Glutamatergic neuron (in vitro differentiated cells): ENCODE measurements around the gene PIK3C3. TPM values are rescaled to one million over a fixed set of nuclear protein-coding genes. Genes with fewer than 3 reads are reported as not detected.

Experiments
- DNase-seq: peaks from one replicate; pipeline ENCODE4 v3.0.0; 2022
- H3K27ac Mint-ChIP-seq: one replicate; pipeline ENCODE4 v1.8.0; 2020; ENCODE audit warnings: mild to moderate bottlenecking, mixed read lengths, inconsistent platforms; ENCODE audit not compliant: unreplicated experiment
- H3K27me3 Mint-ChIP-seq: one replicate; pipeline ENCODE4 v1.8.0; 2020; ENCODE audit warnings: mild to moderate bottlenecking, moderate library complexity, mixed read lengths, inconsistent platforms; ENCODE audit not compliant: unreplicated experiment
- H3K36me3 Mint-ChIP-seq: one replicate; pipeline ENCODE4 v1.8.0; 2020; ENCODE audit warnings: mild to moderate bottlenecking, mixed read lengths, inconsistent platforms; ENCODE audit not compliant: unreplicated experiment
- H3K4me1 Mint-ChIP-seq: one replicate; pipeline ENCODE4 v1.8.0; 2020; ENCODE audit warnings: mild to moderate bottlenecking, low read depth, mixed read lengths, inconsistent platforms; ENCODE audit not compliant: unreplicated experiment
- H3K4me3 Mint-ChIP-seq: one replicate; pipeline ENCODE4 v1.8.0; 2020; ENCODE audit warnings: mild to moderate bottlenecking, mixed read lengths, inconsistent platforms; ENCODE audit not compliant: unreplicated experiment
- H3K9me3 Mint-ChIP-seq: one replicate; pipeline ENCODE4 v1.8.0; 2020; ENCODE audit warnings: mild to moderate bottlenecking, moderate library complexity, mixed read lengths, inconsistent platforms; ENCODE audit not compliant: unreplicated experiment
- CTCF ChIP-seq: fragments of 200-600 bp; sonication (generic); IDR thresholded peaks from one replicate; pipeline ENCODE4 v1.5.0; 2021; ENCODE audit not compliant: partially characterized antibody, unreplicated experiment
- total RNA-seq: library from RNA; stranded (reverse); fragmentation: NEBNext Ultra II Directional; extraction: Animal tissue kit (Norgen Biotek cat#: 25700); gene quantifications from one replicate; pipeline ENCODE4 v1.2.1, GENCODE V29; 2021; ENCODE audit not compliant: unreplicated experiment

PIK3C3 gene
- total RNA-seq, 1 donor from 2014 or later: 74.6 TPM

- no peak for DNase-seq
- Mint-ChIP-seq H3K9me3 (no peaks in the 10 kb centered on the region), H3K4me1 (peaks cover 12% of the 10 kb centered on the region), H3K4me3 (no peak overlapping the region), H3K36me3 (peaks cover 1% of the 10 kb centered on the region), H3K27me3 (no peaks in the 10 kb centered on the region), H3K27ac (no peak overlapping the region)
- no peak for TF ChIP-seq CTCF
These were observed 117.4 kb downstream of the PIK3C3 start for GRCh38 chr18:42072407-42072806.

GRCh38 chr18:42074704-42075103 lies 119.7 kb downstream of the PIK3C3 start:
- H3K27me3 Mint-ChIP-seq: peaks cover 1% of the 10 kb centered on the region
- peaks cover 9% of the 10 kb centered on the region for H3K36me3 Mint-ChIP-seq
- peaks cover 8% of the 10 kb centered on the region for H3K4me1 Mint-ChIP-seq
- no peak for DNase-seq
- TF ChIP-seq CTCF: no peak
- no peaks in the 10 kb centered on the region for H3K9me3 Mint-ChIP-seq
- no peak overlapping the region for H3K4me3 Mint-ChIP-seq
- no peak overlapping the region for H3K27ac Mint-ChIP-seq

GRCh38 chr18:42078711-42079110 lies 123.7 kb downstream of the PIK3C3 start:
- H3K27ac Mint-ChIP-seq: no peak overlapping the region
- H3K9me3 Mint-ChIP-seq: no peaks in the 10 kb centered on the region
- no peak overlapping the region for H3K4me3 Mint-ChIP-seq
- DNase-seq: no peak
- H3K4me1 Mint-ChIP-seq: no peaks in the 10 kb centered on the region
- TF ChIP-seq CTCF: no peak
- H3K36me3 Mint-ChIP-seq: peaks cover 11% of the 10 kb centered on the region
- H3K27me3 Mint-ChIP-seq: peaks cover 2% of the 10 kb centered on the region

- Mint-ChIP-seq H3K27ac (no peak overlapping the region), H3K4me3 (no peak overlapping the region), H3K9me3 (no peaks in the 10 kb centered on the region), H3K4me1 (no peaks in the 10 kb centered on the region), H3K27me3 (peaks cover 2% of the 10 kb centered on the region), H3K36me3 (peaks cover 11% of the 10 kb centered on the region)
- DNase-seq: no peak
- TF ChIP-seq CTCF: no peak
These were observed 125.3 kb downstream of the PIK3C3 start for GRCh38 chr18:42080340-42080739.

DNA sequence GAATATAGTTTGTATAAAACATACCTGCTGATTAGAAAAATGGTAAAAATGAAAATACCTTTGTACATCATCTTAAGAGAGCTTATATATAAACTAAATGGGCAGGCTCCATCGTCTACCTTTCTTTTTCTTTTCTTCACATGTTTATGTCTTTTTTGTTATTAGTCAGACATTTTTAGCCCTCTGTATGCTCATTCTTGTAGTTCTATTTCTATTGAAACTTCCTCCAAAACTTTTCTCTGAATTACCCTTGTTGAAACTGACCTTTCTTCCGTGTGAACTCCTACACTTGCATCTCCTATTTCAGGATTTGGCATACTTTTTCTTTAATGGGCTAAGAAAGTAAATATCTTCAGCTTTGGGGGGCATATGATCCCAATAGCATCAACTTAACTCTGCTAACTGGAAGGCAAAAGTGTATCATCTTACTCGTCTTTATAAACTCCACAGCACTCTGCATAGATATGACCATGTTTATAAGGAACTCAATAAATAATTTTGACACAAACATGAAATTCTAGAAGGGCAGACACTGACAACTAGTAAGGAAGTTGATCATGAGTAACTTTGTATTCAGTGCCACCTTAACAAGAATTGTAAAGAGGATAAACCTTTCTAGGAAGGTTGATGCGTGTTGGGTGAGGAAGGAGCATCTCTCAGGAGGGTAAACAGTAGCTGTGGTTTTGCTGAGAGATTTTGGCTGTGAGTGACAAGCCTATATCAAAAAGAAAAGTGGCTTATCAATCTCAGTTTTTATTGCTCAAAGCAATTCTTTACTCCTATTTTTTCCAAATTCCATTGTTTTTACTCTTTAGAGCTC lies 127.6 kb downstream of the PIK3C3 start:
- no peaks in the 10 kb centered on the region for H3K9me3 Mint-ChIP-seq
- no peak overlapping the region for H3K27ac Mint-ChIP-seq
- TF ChIP-seq CTCF: no peak
- H3K4me3 Mint-ChIP-seq: no peak overlapping the region
- no peak for DNase-seq
- peaks cover 8% of the 10 kb centered on the region for H3K36me3 Mint-ChIP-seq
- H3K27me3 Mint-ChIP-seq: peaks cover 2% of the 10 kb centered on the region
- H3K4me1 Mint-ChIP-seq: no peaks in the 10 kb centered on the region
